Upper lobe of left lung (tissue), 6 donors: ENCODE measurements around the gene MBP. TPM values are rescaled to one million over a fixed set of nuclear protein-coding genes. Genes with fewer than 3 reads are reported as not detected.
A peak's percentile ranks its signal among the peaks of the same experiment; 100 is the strongest.

Source experiments
- ATAC-seq, 2 donors: fragments of 200-7000 bp; cut with Tn5 transposase; one replicate each; pipeline ENCODE4 v1.9.1; 2022; ENCODE audit warnings: mild to moderate bottlenecking in 2 of 2, moderate library complexity in 2 of 2; ENCODE audit not compliant: low FRiP score in 2 of 2
- DNase-seq, 2 donors: peaks; one replicate each; pipeline ENCODE4 v3.0.0-alpha.2; 2019 to 2020
- H3K27ac ChIP-seq, 4 donors: fragments of 200-600 bp; sonication (generic); one replicate each; pipeline ENCODE4 v1.5.1; 2016 to 2019
- H3K27me3 ChIP-seq, 4 donors: fragments of 200-600 bp; sonication (generic); one replicate each; pipeline ENCODE4 v1.5.1; 2017 to 2019
- H3K36me3 ChIP-seq, 4 donors: fragments of 200-600 bp; sonication (generic); one replicate each; pipeline ENCODE4 v1.5.1; 2016 to 2019
- H3K4me1 ChIP-seq, 4 donors: fragments of 200-600 bp; sonication (generic); one replicate each; pipeline ENCODE4 v1.5.1; 2018 to 2019
- H3K4me3 ChIP-seq, 4 donors: fragments of 200-600 bp; sonication (generic); one replicate each; pipeline ENCODE4 v1.5.1; 2017 to 2019; ENCODE audit warnings: mild to moderate bottlenecking in 2 of 4, moderate library complexity in 1 of 4
- H3K9me3 ChIP-seq, 4 donors: fragments of 200-600 bp; sonication (generic); one replicate each; pipeline ENCODE4 v1.5.1; 2018 to 2019
- CTCF ChIP-seq, 6 experiments: fragments of 450-650 bp in 4 of 6; fragments of 200-600 bp in 2 of 6; sonication (generic) in 2 of 6; IDR thresholded peaks; one replicate each; pipeline ENCODE4 v1.5.1; 2016 to 2019; ENCODE audit warnings: antibody characterized with exemption in 6 of 6
- EP300 ChIP-seq, 4 donors: sonication (generic); formaldehyde crosslinking; IDR thresholded peaks; one replicate each; pipeline ENCODE4 v1.5.1; 2017; ENCODE audit warnings: antibody characterized with exemption in 4 of 4, control low read depth in 2 of 4
- POLR2A ChIP-seq, 4 donors: fragments of 450-650 bp; IDR thresholded peaks; one replicate each; pipeline ENCODE4 v1.5.1; 2016 to 2017; ENCODE audit warnings: antibody characterized with exemption in 4 of 4, mild to moderate bottlenecking in 2 of 4
- POLR2AphosphoS5 ChIP-seq, 2 donors: sonication (generic); formaldehyde crosslinking; IDR thresholded peaks; one replicate each; pipeline ENCODE4 v1.5.1; 2017; ENCODE audit warnings: antibody characterized with exemption in 2 of 2
- WGBS, 2 donors: methylation state at CpG; one replicate each; pipeline ENCODE4 v1.1.5; 2017 to 2018; 5-methylcytosine and 5-hydroxymethylcytosine counted together
- total RNA-seq, 6 donors: library from RNA; depleted of rRNA in 4 of 6; stranded (reverse); fragments of >200 nt in 4 of 6; gene quantifications; one replicate each; pipeline versions ENCODE4 v1.1.0 to v1.2.1, GENCODE V29; 2016 to 2021
- donor health status: DM: no; HTN: no; CAD: no; lungs with moderate emphysema.
- donor health status: DM: no; HTN: yes; CAD: no; lungs with severe emphysema.

MBP gene
- total RNA-seq: 10 to 100 TPM; 55.5 to 87.6 (median 68.8) TPM

- Histone ChIP-seq H3K27ac (peak within 1 kb of the TSS; percentile 96 to 99 (median 97)), H3K4me3 (peak within 1 kb of the TSS; percentile 77 to 91 (median 88)), H3K4me1 (peaks cover 29 to 64% (median 38%) of the 10 kb centered on the region in 4 donors), H3K9me3 (no peaks in the 10 kb centered on the region), H3K27me3 (no peaks in the 10 kb centered on the region), H3K36me3 (no peaks in the 10 kb centered on the region)
- TF ChIP-seq POLR2A (IDR thresholded peaks at IDR 0.05) (peak in 3 of 4 donors; percentile 81 to 94 (median 88)), EP300 (IDR thresholded peaks at IDR 0.05) (no peak), POLR2AphosphoS5 (IDR thresholded peaks at IDR 0.05) (peak; percentile 58 to 80), CTCF (IDR thresholded peaks at IDR 0.05) (no peak)
- ATAC-seq (peak; percentile 57 to 75), DNase-seq (peak; percentile 93 to 96)
- WGBS, 2 donors: 0% methylated on average over 8 to 12 of the region's 88 CpGs
Observed at GRCh38 chr18:77132369-77133050, at the start of gene MBP. TSS of gene MBP (minus strand) at chr18:77132783. CDS start at chr18:77105261, 27,522 bp downstream.

DNA sequence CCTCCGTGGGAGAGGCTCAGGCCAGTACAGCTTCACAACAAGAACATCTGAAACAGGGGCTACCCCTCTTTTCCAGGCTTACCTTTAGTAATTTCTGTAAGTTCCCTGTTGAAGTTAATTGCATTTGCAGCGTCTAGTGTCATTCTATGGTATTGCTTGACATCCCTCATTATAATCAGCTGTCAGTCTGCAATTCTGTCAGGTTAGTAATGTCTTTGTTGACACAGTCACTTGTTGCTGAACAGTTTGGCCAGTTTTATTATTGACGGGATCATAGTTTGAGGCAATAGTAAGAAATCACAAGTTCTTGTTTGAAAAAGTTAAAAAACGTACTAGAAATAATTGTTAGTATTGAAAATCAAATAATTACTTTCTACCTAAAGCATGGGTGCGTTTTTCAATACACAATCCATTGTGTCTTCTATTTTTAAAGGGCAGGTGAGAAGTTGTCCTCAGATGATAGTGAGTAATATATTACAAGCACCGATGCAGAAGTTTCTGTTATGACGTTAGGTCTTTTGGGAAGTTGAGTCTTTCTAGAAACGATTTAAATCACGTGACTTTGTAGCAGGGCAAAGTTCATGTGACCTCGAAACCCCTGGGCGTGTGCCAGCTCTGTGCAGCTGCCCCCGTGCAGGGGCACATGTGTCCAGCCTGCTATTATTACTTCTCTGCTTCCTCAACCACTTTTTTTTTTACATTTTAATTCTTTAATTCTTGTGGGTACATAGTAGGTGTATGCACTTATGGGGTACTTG lies 49.5 kb upstream of the MBP start:
- TF ChIP-seq EP300 (IDR thresholded peaks at IDR 0.05): no peak
- TF ChIP-seq POLR2A (IDR thresholded peaks at IDR 0.05): no peak
- no peak for TF ChIP-seq CTCF (IDR thresholded peaks at IDR 0.05)
- TF ChIP-seq POLR2AphosphoS5 (IDR thresholded peaks at IDR 0.05): no peak
- 72 to 74% methylated on average over 12 of the region's 12 CpGs for WGBS, 2 donors
- no peaks in the 10 kb centered on the region for H3K36me3 ChIP-seq
- no peak for DNase-seq
- H3K9me3 ChIP-seq: no peaks in the 10 kb centered on the region
- H3K4me3 ChIP-seq: no peak overlapping the region
- no peaks in the 10 kb centered on the region for H3K27me3 ChIP-seq
- no peak overlapping the region for H3K27ac ChIP-seq
- H3K4me1 ChIP-seq: no peaks in the 10 kb centered on the region
- no peak for ATAC-seq

DNA sequence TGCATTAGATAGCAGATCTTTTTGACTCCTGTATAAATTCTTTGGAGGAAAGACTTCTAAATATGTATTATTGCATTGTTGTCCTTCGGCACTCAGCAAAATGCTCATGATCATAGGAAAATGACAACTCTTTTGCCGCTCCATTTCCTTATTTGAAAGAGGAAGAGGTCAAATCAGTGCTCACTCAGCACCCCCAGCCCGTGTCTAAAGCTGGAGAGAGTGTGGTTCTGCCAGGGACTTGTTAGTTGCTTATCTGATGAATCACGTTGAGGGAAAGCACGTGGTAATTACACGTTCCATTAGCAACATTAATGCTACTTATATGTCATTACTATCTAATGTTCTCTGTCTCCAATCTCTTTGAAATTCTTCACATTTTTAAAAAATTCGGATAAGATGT lies 46.0 kb upstream of the MBP start:
- 48 to 50% methylated on average over 7 of the region's 7 CpGs for WGBS, 2 donors
- Histone ChIP-seq H3K27me3 (no peaks in the 10 kb centered on the region), H3K36me3 (no peaks in the 10 kb centered on the region), H3K9me3 (no peaks in the 10 kb centered on the region), H3K4me1 (no peaks in the 10 kb centered on the region), H3K27ac (no peak overlapping the region), H3K4me3 (no peak overlapping the region)
- peak in 1 of 2 donors; percentile 54 for DNase-seq
- ATAC-seq: peak in 1 of 2 donors; percentile 74
- TF ChIP-seq POLR2A (IDR thresholded peaks at IDR 0.05) (no peak), POLR2AphosphoS5 (IDR thresholded peaks at IDR 0.05) (no peak), EP300 (IDR thresholded peaks at IDR 0.05) (no peak), CTCF (IDR thresholded peaks at IDR 0.05) (no peak)

- DNase-seq: no peak
- Histone ChIP-seq H3K9me3 (no peaks in the 10 kb centered on the region), H3K4me1 (no peaks in the 10 kb centered on the region), H3K27ac (no peak overlapping the region), H3K36me3 (no peaks in the 10 kb centered on the region), H3K4me3 (no peak overlapping the region), H3K27me3 (no peaks in the 10 kb centered on the region)
- peak in 1 of 2 donors; percentile 42 for ATAC-seq
- 85 to 96% methylated on average over 1 of the region's 1 CpG for WGBS, 2 donors
- TF ChIP-seq EP300 (IDR thresholded peaks at IDR 0.05) (no peak), POLR2A (IDR thresholded peaks at IDR 0.05) (no peak), POLR2AphosphoS5 (IDR thresholded peaks at IDR 0.05) (no peak), CTCF (IDR thresholded peaks at IDR 0.05) (no peak)
Observed at GRCh38 chr18:77177009-77177408, 44.4 kb upstream of the MBP start.
